SK-N-SH (cell line): ENCODE results near the gene DNAJC16. TPM values are rescaled to one million over a fixed set of nuclear protein-coding genes. Genes with fewer than 3 reads are reported as not detected.

Source experiments
- CTCF ChIA-PET: fragments of 300-600, 350-600 bp; formaldehyde crosslinking; extraction: SDS; loops from one replicate; lab custom pipeline; 2021; lab: Yijun Ruan, JAX
- POLR2A ChIA-PET: fragments of 350-600 bp; sonication (Branson Sonifier 250); formaldehyde crosslinking; extraction: SDS; loops from one replicate; lab custom pipeline; 2020; ENCODE audit warnings: antibody characterized with exemption, inconsistent platforms; lab: Yijun Ruan, JAX
- DNase-seq: peaks from one replicate; pipeline ENCODE4 v3.0.0; 2012
- H2AFZ ChIP-seq: fragments of 200-600 bp; sonication (generic); 2 replicates; pipeline ENCODE4 v1.8.1; 2016; ENCODE audit warnings: antibody characterized with exemption, mild to moderate bottlenecking, low read depth
- H3F3A ChIP-seq: fragments of 200-600 bp; sonication (generic); replicated peaks from 2 replicates; pipeline ENCODE3; 2016; ENCODE audit warnings: antibody characterized with exemption, mild to moderate bottlenecking; ENCODE audit not compliant: insufficient read depth
- H3K27ac ChIP-seq, 2 experiments: fragments of 200-500 bp in 1 of 2; fragments of 200-600 bp in 1 of 2; sonication (Bioruptor generic) in 1 of 2; sonication (generic), shearing (Covaris generic) in 1 of 2; 2 replicates each; pipeline versions ENCODE4 v1.5.1 to v1.6.1; 2014 to 2016; ENCODE audit warnings: low read depth in 2 of 2, inconsistent platforms in 1 of 2, low read length in 1 of 2, mild to moderate bottlenecking in 1 of 2, mixed read lengths in 1 of 2
- H3K27me3 ChIP-seq: fragments of 200-600 bp; sonication (generic), shearing (Covaris generic); 2 replicates; pipeline ENCODE4 v1.6.1; 2016; ENCODE audit warnings: mixed run types; ENCODE audit not compliant: insufficient read depth
- H3K36me3 ChIP-seq, 2 experiments: fragments of 200-500 bp in 1 of 2; fragments of 200-600 bp in 1 of 2; sonication (Bioruptor generic) in 1 of 2; sonication (generic) in 1 of 2; replicated peaks in 1 of 2; 2 replicates each; pipeline versions ENCODE3 to v1.5.1; 2014 to 2016; ENCODE audit warnings: low read length in 1 of 2, mild to moderate bottlenecking in 1 of 2; ENCODE audit not compliant: insufficient read depth in 2 of 2, control insufficient read depth in 1 of 2
- H3K4me1 ChIP-seq, 2 experiments: fragments of 200-500 bp in 1 of 2; fragments of 200-600 bp in 1 of 2; sonication (Bioruptor generic) in 1 of 2; sonication (generic), shearing (Covaris generic) in 1 of 2; 2 replicates each; pipeline versions ENCODE4 v1.5.1 to v1.6.1; 2014 to 2016; ENCODE audit warnings: low read depth in 1 of 2, low read length in 1 of 2, mixed run types in 1 of 2; ENCODE audit not compliant: insufficient read depth in 2 of 2, control insufficient read depth in 1 of 2
- H3K4me2 ChIP-seq: fragments of 200-600 bp; sonication (generic), shearing (Covaris generic); 2 replicates; pipeline ENCODE4 v1.6.1; 2017; ENCODE audit warnings: mixed run types
- H3K4me3 ChIP-seq, 2 experiments: fragments of 200-500 bp in 1 of 2; fragments of 200-600 bp in 1 of 2; sonication (Bioruptor generic) in 1 of 2; sonication (generic), shearing (Covaris generic) in 1 of 2; 2 replicates each; pipeline versions ENCODE4 v1.5.1 to v1.8.1; 2014 to 2016; ENCODE audit warnings: low read depth in 2 of 2, inconsistent platforms in 1 of 2, low read length in 1 of 2, mild to moderate bottlenecking in 1 of 2, mixed read lengths in 1 of 2, moderate library complexity in 1 of 2
- H3K79me2 ChIP-seq: fragments of 200-600 bp; sonication (generic); 2 replicates; pipeline ENCODE4 v1.8.1; 2017; ENCODE audit warnings: mild to moderate bottlenecking; ENCODE audit not compliant: insufficient read depth
- H3K9ac ChIP-seq: fragments of 200-600 bp; sonication (generic); 2 replicates; pipeline ENCODE4 v1.6.1; 2017; ENCODE audit warnings: mixed run types
- H3K9me2 ChIP-seq: fragments of 200-600 bp; sonication (generic); 2 replicates; pipeline ENCODE4 v1.6.1; 2017; ENCODE audit warnings: mixed run types
- H3K9me3 ChIP-seq: fragments of 200-600 bp; sonication (generic); 2 replicates; pipeline ENCODE4 v1.6.1; 2017; ENCODE audit warnings: mixed run types, mild to moderate bottlenecking, moderate library complexity
- H4K20me1 ChIP-seq: fragments of 200-600 bp; sonication (generic); 2 replicates; pipeline ENCODE4 v1.6.1; 2017; ENCODE audit warnings: mild to moderate bottlenecking, mixed run types; ENCODE audit not compliant: insufficient read depth
- CHD2 ChIP-seq: fragments of 150-350 bp; IDR thresholded peaks from 2 replicates; pipeline ENCODE4 v1.6.1; 2018; ENCODE audit warnings: low read length; ENCODE audit not compliant: partially characterized antibody
- EP300 ChIP-seq, 2 experiments: IDR thresholded peaks; 2 replicates each; pipeline versions ENCODE4 v1.4.0 to v1.6.1; 2012; ENCODE audit warnings: borderline replicate concordance in 1 of 2, low read depth in 1 of 2, low read length in 1 of 2
- EZH2phosphoT487 ChIP-seq: fragments of 200-600 bp; sonication (generic); IDR thresholded peaks from 2 replicates; pipeline ENCODE4 v1.6.1; 2017; ENCODE audit warnings: low read depth, mixed run types, mild to moderate bottlenecking, antibody characterized with exemption, moderate library complexity, borderline replicate concordance
- FOXJ3 ChIP-seq: sonication (generic); formaldehyde crosslinking; IDR thresholded peaks from 2 replicates; pipeline ENCODE4 v1.5.1; 2020; ENCODE audit warnings: mild to moderate bottlenecking, missing genetic modification reagents
- FOXM1 ChIP-seq: IDR thresholded peaks from 2 replicates; pipeline ENCODE4 v1.4.0; 2012; ENCODE audit warnings: low read depth, mild to moderate bottlenecking
- GABPA ChIP-seq: IDR thresholded peaks from 2 replicates; pipeline ENCODE4 v1.4.0; 2012; ENCODE audit warnings: low read depth, mild to moderate bottlenecking
- GATA2 ChIP-seq: sonication (generic); formaldehyde crosslinking; IDR thresholded peaks from 2 replicates; pipeline ENCODE4 v1.5.0; 2020; ENCODE audit warnings: mild to moderate bottlenecking, missing genetic modification reagents
- MXI1 ChIP-seq: IDR thresholded peaks from 2 replicates; pipeline ENCODE4 v1.6.1; 2012; ENCODE audit warnings: mild to moderate bottlenecking, low read depth, low read length, improper control_type of control experiment
- NFIC ChIP-seq: IDR thresholded peaks from 2 replicates; pipeline ENCODE4 v1.4.0; 2012; ENCODE audit warnings: borderline replicate concordance
- NRF1 ChIP-seq: IDR thresholded peaks from 2 replicates; pipeline ENCODE4 v1.6.1; 2012; ENCODE audit warnings: low read depth, mild to moderate bottlenecking, low read length
- POLR2AphosphoS5 ChIP-seq: IDR thresholded peaks from 2 replicates; pipeline ENCODE4 v1.6.1; 2012; ENCODE audit warnings: low read depth, low read length
- RCOR1 ChIP-seq: fragments of 150-350 bp; IDR thresholded peaks from 2 replicates; pipeline ENCODE4 v1.6.1; 2017; ENCODE audit warnings: antibody characterized with exemption, low read length
- RFX5 ChIP-seq: IDR thresholded peaks from 2 replicates; pipeline ENCODE4 v1.6.1; 2012; ENCODE audit warnings: mild to moderate bottlenecking, improper control_type of control experiment, low read length
- RXRA ChIP-seq: IDR thresholded peaks from 2 replicates; pipeline ENCODE4 v1.4.0; 2012; ENCODE audit warnings: low read depth, mild to moderate bottlenecking, borderline replicate concordance
- SIN3A ChIP-seq: IDR thresholded peaks from 2 replicates; pipeline ENCODE4 v1.6.1; 2012; ENCODE audit warnings: low read depth, mild to moderate bottlenecking, low read length, moderate library complexity, borderline replicate concordance
- SMC3 ChIP-seq: IDR thresholded peaks from 2 replicates; pipeline ENCODE4 v1.6.1; 2012; ENCODE audit warnings: low read depth, low read length, improper control_type of control experiment
- WGBS: methylation state at CpG from one replicate; pipeline ENCODE4 v1.1.6; 2017; ENCODE audit warnings: low lambda C conversion rate; 5-methylcytosine and 5-hydroxymethylcytosine counted together
- polyA plus RNA-seq, 3 experiments: library from polyadenylated mRNA; depleted of rRNA; stranded (reverse); fragments of >200 nt; gene quantifications; 2 replicates each; pipeline ENCODE4 v1.2.3, GENCODE V29; 2012
- TF ChIP-seq, protein P1 (sequence below): IDR thresholded peaks from 2 replicates; pipeline ENCODE4 v1.6.1; 2012; ENCODE audit warnings: mild to moderate bottlenecking, low read depth, low read length, moderate library complexity
- TF ChIP-seq, protein P2 (sequence below): IDR thresholded peaks from 2 replicates; pipeline ENCODE4 v1.4.0; 2012; ENCODE audit warnings: low read depth, borderline replicate concordance

Gene DNAJC16
- polyA plus RNA-seq, 1 of the 3 experiments (the other 2 are of a cell fraction), result 8.4 TPM

DNA sequence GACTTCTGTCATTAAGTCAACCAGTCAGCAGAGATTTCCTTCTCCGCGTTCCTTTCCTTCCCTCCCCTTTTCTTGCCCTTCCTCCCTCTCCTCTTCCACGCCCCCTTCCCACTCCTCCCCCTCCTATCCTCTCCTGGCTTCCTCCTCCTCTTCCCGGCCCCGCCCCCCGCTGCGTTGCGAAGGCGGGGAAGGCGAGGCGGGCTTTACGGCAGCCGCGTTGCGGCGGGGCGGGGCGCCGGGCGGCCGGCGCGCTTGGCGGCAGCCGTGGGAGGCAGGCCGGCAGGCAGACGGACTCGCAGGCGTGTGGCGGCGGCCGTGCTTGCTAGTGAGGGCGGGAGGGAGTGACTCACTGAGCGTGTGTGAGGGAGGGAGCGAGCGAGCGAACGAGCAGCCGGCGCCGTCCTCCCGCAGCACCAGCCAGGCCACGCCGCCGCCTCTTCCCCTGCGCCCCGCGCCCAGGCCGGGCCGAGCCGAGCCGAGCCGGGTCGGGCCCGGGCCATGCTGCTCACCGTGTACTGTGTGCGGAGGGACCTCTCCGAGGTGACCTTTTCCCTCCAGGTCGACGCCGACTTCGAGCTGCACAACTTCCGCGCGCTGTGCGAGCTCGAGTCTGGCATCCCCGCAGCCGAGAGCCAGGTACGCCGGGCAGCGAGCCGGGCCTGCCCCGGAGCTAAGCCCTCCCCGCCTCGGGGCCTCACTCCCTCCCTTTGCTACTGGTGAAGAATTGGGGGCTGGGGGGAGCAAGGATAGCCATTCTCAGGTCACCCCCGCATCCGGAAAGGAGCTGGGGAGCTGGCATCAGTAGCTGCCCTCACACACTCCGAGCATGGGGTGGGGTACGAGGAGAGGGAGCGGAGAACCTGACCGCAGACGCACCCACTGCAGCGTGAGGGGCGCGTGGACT lies 90.8 kb downstream of the DNAJC16 start, which contains the start of gene DDI2 (continued):
- TF ChIP-seq, protein P1, sequence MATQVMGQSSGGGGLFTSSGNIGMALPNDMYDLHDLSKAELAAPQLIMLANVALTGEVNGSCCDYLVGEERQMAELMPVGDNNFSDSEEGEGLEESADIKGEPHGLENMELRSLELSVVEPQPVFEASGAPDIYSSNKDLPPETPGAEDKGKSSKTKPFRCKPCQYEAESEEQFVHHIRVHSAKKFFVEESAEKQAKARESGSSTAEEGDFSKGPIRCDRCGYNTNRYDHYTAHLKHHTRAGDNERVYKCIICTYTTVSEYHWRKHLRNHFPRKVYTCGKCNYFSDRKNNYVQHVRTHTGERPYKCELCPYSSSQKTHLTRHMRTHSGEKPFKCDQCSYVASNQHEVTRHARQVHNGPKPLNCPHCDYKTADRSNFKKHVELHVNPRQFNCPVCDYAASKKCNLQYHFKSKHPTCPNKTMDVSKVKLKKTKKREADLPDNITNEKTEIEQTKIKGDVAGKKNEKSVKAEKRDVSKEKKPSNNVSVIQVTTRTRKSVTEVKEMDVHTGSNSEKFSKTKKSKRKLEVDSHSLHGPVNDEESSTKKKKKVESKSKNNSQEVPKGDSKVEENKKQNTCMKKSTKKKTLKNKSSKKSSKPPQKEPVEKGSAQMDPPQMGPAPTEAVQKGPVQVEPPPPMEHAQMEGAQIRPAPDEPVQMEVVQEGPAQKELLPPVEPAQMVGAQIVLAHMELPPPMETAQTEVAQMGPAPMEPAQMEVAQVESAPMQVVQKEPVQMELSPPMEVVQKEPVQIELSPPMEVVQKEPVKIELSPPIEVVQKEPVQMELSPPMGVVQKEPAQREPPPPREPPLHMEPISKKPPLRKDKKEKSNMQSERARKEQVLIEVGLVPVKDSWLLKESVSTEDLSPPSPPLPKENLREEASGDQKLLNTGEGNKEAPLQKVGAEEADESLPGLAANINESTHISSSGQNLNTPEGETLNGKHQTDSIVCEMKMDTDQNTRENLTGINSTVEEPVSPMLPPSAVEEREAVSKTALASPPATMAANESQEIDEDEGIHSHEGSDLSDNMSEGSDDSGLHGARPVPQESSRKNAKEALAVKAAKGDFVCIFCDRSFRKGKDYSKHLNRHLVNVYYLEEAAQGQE, result no peak; the same call in 1 of the 2 replicates
- TF ChIP-seq GATA2 (CRISPR knock-in tag) (no peak), MXI1 (peak; percentile 94), SIN3A (no peak; the same call in 1 of the 2 replicates), NRF1 (peak; percentile 33; the same call in 1 of the 2 replicates), CHD2 (peak; percentile 59), EP300 (IDR thresholded peaks at IDR 0.05; ENCODE audit: borderline replicate concordance in 1 of 2, low read depth in 1 of 2, low read length in 1 of 2) (0 out of 4 replicates have a peak, but pooled peaks of 1 of the 2 experiments have one; percentile 24), NFIC (no peak), POLR2AphosphoS5 (peak; percentile 86), FOXJ3 (CRISPR knock-in tag) (no peak), GABPA (no peak), SMC3 (no peak)
- TF ChIP-seq, protein P2, sequence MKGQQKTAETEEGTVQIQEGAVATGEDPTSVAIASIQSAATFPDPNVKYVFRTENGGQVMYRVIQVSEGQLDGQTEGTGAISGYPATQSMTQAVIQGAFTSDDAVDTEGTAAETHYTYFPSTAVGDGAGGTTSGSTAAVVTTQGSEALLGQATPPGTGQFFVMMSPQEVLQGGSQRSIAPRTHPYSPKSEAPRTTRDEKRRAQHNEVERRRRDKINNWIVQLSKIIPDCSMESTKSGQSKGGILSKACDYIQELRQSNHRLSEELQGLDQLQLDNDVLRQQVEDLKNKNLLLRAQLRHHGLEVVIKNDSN, result no peak

DNA sequence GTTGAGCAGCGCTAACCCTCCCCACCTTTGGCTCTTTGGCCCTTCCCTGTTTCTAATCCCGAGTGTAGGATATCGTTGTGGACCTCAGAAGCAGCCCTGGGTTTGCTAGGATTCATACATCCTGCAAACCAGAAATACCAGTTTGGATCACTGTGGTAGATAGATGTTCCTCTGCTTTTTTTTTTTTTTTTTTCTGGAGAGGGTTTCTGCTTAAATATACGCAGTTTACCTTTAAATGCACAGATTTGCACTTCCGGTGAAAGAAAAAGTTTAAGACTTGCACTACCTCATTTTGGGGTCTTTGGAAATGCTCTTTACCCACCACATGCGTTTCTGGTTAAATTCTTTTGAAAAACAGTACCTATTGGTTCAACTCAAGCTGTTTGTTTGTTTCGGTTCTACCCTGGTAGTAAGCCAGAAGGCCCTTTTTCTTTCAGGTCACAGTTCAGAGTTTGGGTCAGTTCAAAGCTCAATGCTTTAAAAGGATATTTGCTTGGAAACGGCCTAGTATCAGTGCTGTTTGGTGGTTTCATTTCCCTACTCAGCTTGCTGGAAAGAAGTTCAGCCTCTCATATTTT lies 91.5 kb downstream of the DNAJC16 start:
- Histone ChIP-seq H3K79me2 (peaks cover 57% of the 10 kb centered on the region), H3K9me3 (no peaks in the 10 kb centered on the region), H4K20me1 (peaks cover 27% of the 10 kb centered on the region), H3K4me3 (peak overlapping the region; percentile 89 to 96), H3F3A (peaks cover 33% of the 10 kb centered on the region), H2AFZ (peak overlapping the region; percentile 79), H3K27me3 (no peaks in the 10 kb centered on the region), H3K9ac (peak overlapping the region; percentile 98), H3K4me1 (peaks cover 3 to 23% of the 10 kb centered on the region in 2 experiments), H3K36me3 (peaks cover 0 to 7% of the 10 kb centered on the region in 2 experiments), H3K4me2 (peak overlapping the region; percentile 92), H3K9me2 (no peaks in the 10 kb centered on the region), H3K27ac (peak overlapping the region; percentile 86 to 92)
- peak; percentile 16 for DNase-seq
- ChIA-PET CTCF (interaction anchor here (0.8 to 2.1 kb wide), 4 partner anchors 9 to 173 kb away, joined by 4 to 5 read pairs (median 5); no protein-coding TSS in a partner anchor), POLR2A (interaction anchor here (0.6 to 1.9 kb wide), 5 partner anchors 12 to 91 kb away, joined by 3 to 7 read pairs (median 3); partner anchors contain the start of gene DNAJC16)
- WGBS, result 2% methylated on average over 7 of the region's 8 CpGs
- TF ChIP-seq, protein P2, result no peak
- no peak for TF ChIP-seq RXRA
- no peak for TF ChIP-seq NFIC
- TF ChIP-seq, protein P1, result no peak
- no peak for TF ChIP-seq GATA2 (CRISPR knock-in tag)
- no peak for TF ChIP-seq RFX5
- no peak for TF ChIP-seq FOXM1
- TF ChIP-seq RCOR1, result no peak
- TF ChIP-seq CHD2, result no peak
- no peak for TF ChIP-seq GABPA
- TF ChIP-seq EZH2phosphoT487, result no peak
- TF ChIP-seq NRF1, result no peak
